ENCODE measurements around the gene MICAL1.

The MICAL1 gene

GRCh38 chr6:109455437-109456110 lies at the start of gene MICAL1:
TSS of gene MICAL1 (minus strand) at chr6:109455772. CDS start at chr6:109454196, 1,576 bp downstream.
- DNase-seq (ENCODE audit: low spot score), result peak; percentile 59

- no peak for DNase-seq (ENCODE audit: low spot score)
These were observed 48.0 kb upstream of the MICAL1 start for GRCh38 chr6:109503327-109504224.

DNA sequence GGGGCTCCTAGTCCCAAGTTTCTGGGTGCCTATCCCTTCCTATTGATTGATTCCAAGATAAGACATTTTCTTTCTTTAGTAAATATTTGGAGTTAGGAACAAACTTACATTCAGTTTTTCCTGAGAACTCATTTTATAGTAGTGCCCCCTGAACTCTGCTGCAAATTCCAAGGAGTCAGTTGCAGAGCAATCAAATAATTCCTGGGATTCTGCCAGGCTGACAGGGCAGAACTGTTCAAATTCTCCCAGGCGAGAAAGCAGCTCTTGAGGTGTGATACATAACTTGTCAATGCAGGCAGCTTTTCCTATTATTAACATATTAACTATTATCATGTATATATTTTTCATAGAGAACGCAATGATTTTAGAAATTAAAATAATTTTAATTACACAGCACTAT lies 43.4 kb upstream of the MICAL1 start:
- DNase-seq (ENCODE audit: low spot score), result no peak

- DNase-seq (ENCODE audit: low spot score), result no peak
These were observed 42.5 kb upstream of the MICAL1 start for GRCh38 chr6:109498052-109498451.

DNA sequence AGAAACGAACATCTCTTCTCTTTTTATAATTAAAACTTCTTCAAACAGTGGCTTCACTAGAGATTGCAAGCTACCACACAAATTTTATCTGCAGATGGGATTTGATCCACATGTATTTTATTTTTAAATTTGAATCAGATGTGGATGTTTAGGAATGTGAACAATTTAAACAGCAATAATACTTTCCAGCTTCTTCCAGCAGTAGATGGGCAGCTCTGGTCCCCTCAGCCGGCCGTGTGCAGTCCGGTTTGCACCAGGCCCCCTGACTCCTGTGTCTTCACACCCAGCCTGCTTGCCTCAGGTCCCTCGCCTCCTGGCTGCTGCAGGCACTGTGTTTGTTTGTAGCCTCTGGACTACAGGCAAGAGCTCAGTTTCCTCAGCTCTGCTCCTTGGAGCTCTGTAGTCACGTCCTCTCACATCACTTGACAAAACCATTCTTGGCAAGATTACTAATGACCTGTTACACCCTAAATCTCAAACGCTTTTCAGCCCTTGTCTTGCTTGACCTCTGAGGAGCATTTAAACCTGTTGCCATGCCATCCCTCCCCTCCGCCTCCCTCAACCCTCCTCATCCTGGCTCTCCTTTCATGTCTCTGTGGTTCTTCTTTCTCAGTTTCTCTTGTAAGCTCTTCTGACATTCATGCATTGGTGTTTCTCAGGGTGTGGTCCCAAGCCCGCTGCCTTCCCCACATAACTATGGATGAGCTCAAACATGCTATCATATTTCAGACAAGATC lies 40.6 kb upstream of the MICAL1 start:
- no peak for DNase-seq (ENCODE audit: low spot score)

- no peak for DNase-seq (ENCODE audit: low spot score)
These were observed 38.3 kb upstream of the MICAL1 start for GRCh38 chr6:109493865-109494264.

- DNase-seq (ENCODE audit: low spot score), result no peak
These were observed 35.8 kb upstream of the MICAL1 start for GRCh38 chr6:109491207-109491938.

DNA sequence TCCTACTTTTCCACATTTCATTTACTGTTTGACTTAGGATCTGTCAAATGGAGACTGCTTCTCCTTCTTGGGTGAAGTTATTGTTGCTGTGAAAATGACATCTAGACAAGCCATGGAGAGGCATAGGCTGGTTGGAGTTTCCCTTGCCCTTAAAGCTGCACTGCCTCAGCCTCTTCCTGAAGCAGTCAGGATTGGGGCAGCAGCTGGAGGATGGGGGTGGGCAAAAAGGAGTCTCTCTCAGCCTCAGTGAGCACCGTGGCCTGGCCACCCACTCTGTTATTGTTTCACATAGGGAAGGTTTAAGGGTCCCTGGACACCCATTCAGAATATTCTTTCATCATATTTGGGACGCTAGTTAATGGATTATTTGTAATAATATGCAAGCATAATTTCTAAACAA lies 35.1 kb upstream of the MICAL1 start:
- DNase-seq (ENCODE audit: low spot score), result no peak

GRCh38 chr6:109488001-109488400 lies 32.4 kb upstream of the MICAL1 start:
- DNase-seq (ENCODE audit: low spot score), result no peak

GRCh38 chr6:109486068-109486467 lies 30.5 kb upstream of the MICAL1 start:
- no peak for DNase-seq (ENCODE audit: low spot score)

DNA sequence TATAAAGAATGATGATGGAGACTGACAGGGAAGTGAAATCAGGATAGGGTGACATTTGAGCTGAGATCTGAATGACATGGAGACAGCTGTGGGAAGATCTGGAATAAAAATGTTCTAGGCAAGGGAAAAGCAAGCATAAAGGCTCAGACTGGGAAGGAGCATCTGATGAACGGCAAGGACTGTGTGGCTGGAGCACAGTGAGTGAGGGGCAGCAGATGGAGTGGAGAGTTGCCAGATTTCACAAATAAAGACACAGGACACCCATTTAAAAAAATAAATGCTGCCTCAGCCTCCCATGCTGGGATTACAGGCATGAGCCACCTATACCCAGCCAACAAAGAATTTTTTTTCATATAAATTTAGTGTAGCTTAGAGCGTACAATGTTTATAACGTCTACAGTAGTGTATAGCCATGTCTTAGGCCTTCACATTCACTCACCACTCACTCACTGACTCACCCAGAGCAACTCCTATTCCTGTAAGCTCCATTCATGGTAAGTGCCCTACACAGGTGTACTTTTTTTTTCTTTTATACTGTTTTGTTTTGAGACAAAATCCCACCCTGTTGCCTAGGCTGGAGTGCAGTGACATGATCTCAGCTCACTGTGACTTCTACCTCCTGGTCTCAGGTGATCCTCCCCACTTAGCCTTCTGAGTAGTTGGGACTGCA lies 29.8 kb upstream of the MICAL1 start:
- no peak for DNase-seq (ENCODE audit: low spot score)

DNA sequence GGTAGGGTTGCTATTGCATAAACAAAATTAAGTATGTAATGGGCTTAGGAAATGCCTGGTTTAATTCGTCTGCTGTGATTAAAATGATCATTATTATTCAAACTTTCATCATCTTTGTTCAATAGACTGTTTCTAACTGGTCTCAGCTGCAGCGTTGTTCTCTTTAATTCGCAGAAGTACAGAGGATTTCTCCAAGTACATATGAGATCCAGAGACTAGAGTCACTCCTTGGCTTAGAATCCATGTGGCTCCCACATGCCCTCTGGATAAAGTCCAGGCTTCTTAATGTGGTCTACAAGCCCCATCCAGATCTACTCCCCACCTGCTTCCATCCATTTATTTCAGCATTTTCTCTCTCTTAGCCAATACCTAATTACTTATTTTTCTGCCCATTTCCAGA lies 28.6 kb upstream of the MICAL1 start:
- DNase-seq (ENCODE audit: low spot score), result no peak

DNA sequence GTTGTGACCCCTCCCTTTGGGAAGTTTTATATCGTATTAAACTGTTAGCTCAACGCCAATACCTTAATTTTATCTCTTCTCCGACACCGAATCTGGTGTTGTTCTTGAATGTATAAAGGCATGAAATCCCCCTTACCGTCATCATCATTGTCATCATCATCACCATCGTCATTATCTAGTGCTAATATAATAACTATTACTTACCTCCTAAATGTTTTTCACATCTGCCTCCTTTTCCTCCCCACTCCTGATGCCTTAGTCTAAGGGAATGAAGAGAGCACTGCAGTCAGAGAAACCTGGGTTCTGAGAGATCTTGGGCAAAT lies 28.1 kb upstream of the MICAL1 start:
- no peak for DNase-seq (ENCODE audit: low spot score)

GRCh38 chr6:109482905-109483734 lies 27.5 kb upstream of the MICAL1 start, which contains the start of gene ZBTB24:
TSS of gene ZBTB24 (minus strand) at chr6:109483219. CDS start at chr6:109482026, 1,193 bp downstream.
- DNase-seq (ENCODE audit: low spot score), result peak; percentile 89

GRCh38 chr6:109480993-109481480 lies 25.5 kb upstream of the MICAL1 start:
- no peak for DNase-seq (ENCODE audit: low spot score)

DNA sequence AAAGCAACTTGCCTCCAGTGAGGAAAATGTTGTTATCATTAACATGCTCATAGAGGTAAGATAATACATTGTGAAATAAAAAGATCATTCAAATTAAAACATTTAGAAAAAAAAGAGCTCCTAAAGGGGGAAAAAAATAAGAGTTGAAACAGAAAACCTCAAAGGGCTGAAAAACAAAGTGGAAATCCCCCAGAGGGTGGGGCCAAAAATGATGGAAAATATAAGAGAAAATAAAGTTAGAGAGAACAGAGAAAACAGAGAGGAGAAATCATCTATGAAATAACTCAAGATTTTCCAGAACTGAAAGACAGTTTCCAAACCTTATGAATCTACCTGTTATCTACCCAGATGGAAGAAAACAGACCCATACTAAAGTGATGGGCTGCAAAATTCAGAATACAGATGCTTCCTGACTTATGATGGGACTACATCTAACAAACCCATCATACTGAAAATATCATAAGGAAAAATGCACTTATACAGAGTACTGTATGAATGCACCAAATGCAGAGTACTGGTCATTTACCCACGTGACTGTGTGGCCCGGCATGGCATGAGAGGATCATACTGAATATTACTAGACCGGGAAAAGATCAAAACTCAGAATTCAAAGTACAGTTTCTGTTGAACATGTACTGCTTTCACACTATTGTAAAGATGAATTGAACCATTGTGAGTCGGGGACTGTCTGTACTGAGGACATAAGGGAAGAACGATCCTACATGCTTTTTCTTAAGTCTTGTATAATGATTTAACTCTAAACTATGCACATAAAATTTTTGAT lies 23.5 kb upstream of the MICAL1 start:
- no peak for DNase-seq (ENCODE audit: low spot score)

DNA sequence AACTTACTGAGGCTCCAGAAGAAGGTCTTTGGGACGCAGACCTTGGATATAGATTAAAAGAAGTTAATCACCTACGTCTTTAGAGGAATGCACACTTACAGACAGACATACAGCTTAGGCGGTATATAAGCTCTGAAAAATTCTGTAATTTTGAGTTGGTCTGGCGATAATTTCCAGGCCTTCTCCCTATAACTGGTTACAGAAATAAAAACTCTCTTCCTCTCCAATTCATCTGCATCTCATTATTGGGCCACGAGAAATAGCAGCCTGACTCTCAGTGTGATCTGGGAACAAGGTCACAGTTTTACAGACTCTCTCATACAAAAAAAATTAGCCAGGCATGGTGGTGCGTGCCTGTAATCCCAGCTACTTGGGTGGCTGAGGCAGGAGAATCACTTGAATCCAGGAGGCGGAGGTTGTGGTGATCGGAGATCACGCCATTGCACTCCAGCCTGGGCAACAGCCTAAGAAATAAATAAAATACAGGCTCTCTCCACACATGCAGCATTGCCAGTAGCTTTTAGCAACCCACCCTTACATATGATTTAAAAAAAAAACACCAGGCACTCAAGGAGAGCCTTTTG lies 22.7 kb upstream of the MICAL1 start:
- DNase-seq (ENCODE audit: low spot score), result no peak

GRCh38 chr6:109477725-109478124 lies 22.2 kb upstream of the MICAL1 start:
- no peak for DNase-seq (ENCODE audit: low spot score)

DNA sequence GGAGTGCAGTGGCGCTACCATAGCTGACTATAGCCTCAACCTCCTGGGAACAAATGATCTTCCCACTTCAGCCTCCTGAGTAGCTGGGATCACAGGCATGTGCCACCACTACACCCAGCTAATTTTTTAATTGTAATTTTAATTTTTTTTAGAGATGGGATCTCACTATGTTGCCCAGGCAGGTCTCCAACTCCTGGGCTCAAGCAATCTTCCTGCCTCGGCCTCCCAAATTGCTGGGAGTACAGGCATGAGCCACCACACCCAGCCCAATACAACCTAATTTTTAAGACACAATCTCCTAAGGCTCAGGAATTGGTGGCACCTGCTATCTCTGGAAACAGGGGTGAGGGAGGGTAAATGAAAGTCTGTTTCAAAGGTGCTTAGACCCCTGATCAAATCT lies 21.6 kb upstream of the MICAL1 start:
- DNase-seq (ENCODE audit: low spot score), result no peak

Data from globus pallidus (tissue), 1 donor.